Kidney (tissue), 14 donors: ENCODE data around the gene CRPPA. TPM values are rescaled to one million over a fixed set of nuclear protein-coding genes. Genes with fewer than 3 reads are reported as not detected.

Experiments
- DNase-seq, 5 donors: peaks; one replicate each; pipeline ENCODE4 v3.0.0-alpha.2; 2013 to 2020
- FAIRE-seq: peaks from 2 replicates; lab custom pipeline; 2012; peaks lifted over from hg19 to GRCh38; lab: Jason Lieb, UNC
- H3K27ac ChIP-seq, 2 donors: one replicate each; pipeline ENCODE4 v1.7.0; 2013; ENCODE audit warnings: low read depth in 2 of 2, low read length in 2 of 2, inconsistent platforms in 1 of 2
- H3K27me3 ChIP-seq: one replicate; pipeline ENCODE4 v1.7.1; 2013; ENCODE audit warnings: low read length, inconsistent platforms; ENCODE audit not compliant: control insufficient read depth, insufficient read depth
- H3K36me3 ChIP-seq, 3 donors: one replicate each; pipeline versions ENCODE4 v1.7.0 to v1.7.1; 2013; ENCODE audit warnings: low read length in 3 of 3, control low read depth in 1 of 3, inconsistent platforms in 1 of 3; ENCODE audit not compliant: insufficient read depth in 3 of 3, control insufficient read depth in 2 of 3
- H3K4me1 ChIP-seq, 3 donors: one replicate each; pipeline versions ENCODE4 v1.7.0 to v1.7.1; 2013; ENCODE audit warnings: low read length in 3 of 3, inconsistent platforms in 1 of 3, low read depth in 1 of 3; ENCODE audit not compliant: control insufficient read depth in 2 of 3, insufficient read depth in 2 of 3
- H3K4me3 ChIP-seq, 3 donors: one replicate each; pipeline versions ENCODE4 v1.7.0 to v1.8.1; 2013; ENCODE audit warnings: low read length in 3 of 3, control low read depth in 1 of 3, inconsistent platforms in 1 of 3
- H3K9ac ChIP-seq, 3 donors: one replicate each; pipeline versions ENCODE4 v1.7.0 to v1.7.1; 2013; ENCODE audit warnings: low read length in 3 of 3, control low read depth in 1 of 3, inconsistent platforms in 1 of 3
- H3K9me3 ChIP-seq, 3 donors: one replicate each; pipeline versions ENCODE4 v1.7.0 to v1.7.1; 2013; ENCODE audit warnings: low read length in 3 of 3, control low read depth in 1 of 3, inconsistent platforms in 1 of 3; ENCODE audit not compliant: control insufficient read depth in 2 of 3, insufficient read depth in 1 of 3
- intact Hi-C: fragments of 100-400 bp; cut with DNase I; formaldehyde crosslinking; loops from one replicate; pipeline ENCODE4 v1.11.1; 2022
- polyA plus RNA-seq: library from polyadenylated mRNA; stranded (reverse); fragments of 350-450 nt; fragmentation: Illumina TruSeq; extraction: RNeasy Lipid Tissue Mini Kit (QIAGEN cat#74804); gene quantifications from one replicate; pipeline ENCODE4 v1.2.3, GENCODE V29; 2014; ENCODE audit warnings: low read depth, low replicate concordance; ENCODE audit not compliant: insufficient read depth
- total RNA-seq: library from RNA; stranded (reverse); fragmentation: NEBNext Ultra II Directional; extraction: Animal tissue kit (Norgen Biotek cat#: 25700); gene quantifications from one replicate; pipeline ENCODE4 v1.2.1, GENCODE V29; 2021
- TF ChIP-seq, protein P1 (sequence below): IDR thresholded peaks from 3 replicates; pipeline ENCODE4 v1.5.1; 2012; ENCODE audit warnings: mild to moderate bottlenecking, moderate library complexity, borderline replicate concordance; ENCODE audit not compliant: insufficient read depth; ENCODE audit errors: extremely low read depth
- donor health status: control.
- donor health status: control.
- donor health status: control.
- donor health status: control.
- donor health status: control.
- donor health status: DM: yes; HTN: yes; CAD: no.
- donor health status: Normal renal cell carcinoma (clear cell type).

The CRPPA gene
- total and polyA plus RNA-seq, 2 donors from 2014 or later = 2.0 to 5.9 TPM

DNA sequence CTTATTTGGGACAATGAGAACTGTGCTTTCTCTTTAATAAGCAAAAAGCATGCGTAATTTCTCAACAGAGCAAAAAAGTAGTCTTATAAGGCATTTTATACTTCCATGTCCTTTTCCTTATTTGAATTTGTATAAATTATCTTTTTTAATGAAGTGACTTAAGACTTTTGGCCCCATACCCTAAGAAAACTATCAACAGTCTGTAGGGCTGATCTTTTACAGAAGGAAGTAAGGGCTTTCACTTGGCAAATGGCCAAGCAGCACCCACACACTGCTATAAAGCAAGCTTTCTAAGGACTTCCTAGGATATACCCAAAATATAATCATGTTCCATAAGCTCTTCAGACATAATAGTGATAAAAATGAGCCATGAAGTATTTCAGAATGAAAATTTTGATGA lies 3.4 kb downstream of the CRPPA start:
- no peaks in the 10 kb centered on the region for H3K36me3 ChIP-seq

DNA sequence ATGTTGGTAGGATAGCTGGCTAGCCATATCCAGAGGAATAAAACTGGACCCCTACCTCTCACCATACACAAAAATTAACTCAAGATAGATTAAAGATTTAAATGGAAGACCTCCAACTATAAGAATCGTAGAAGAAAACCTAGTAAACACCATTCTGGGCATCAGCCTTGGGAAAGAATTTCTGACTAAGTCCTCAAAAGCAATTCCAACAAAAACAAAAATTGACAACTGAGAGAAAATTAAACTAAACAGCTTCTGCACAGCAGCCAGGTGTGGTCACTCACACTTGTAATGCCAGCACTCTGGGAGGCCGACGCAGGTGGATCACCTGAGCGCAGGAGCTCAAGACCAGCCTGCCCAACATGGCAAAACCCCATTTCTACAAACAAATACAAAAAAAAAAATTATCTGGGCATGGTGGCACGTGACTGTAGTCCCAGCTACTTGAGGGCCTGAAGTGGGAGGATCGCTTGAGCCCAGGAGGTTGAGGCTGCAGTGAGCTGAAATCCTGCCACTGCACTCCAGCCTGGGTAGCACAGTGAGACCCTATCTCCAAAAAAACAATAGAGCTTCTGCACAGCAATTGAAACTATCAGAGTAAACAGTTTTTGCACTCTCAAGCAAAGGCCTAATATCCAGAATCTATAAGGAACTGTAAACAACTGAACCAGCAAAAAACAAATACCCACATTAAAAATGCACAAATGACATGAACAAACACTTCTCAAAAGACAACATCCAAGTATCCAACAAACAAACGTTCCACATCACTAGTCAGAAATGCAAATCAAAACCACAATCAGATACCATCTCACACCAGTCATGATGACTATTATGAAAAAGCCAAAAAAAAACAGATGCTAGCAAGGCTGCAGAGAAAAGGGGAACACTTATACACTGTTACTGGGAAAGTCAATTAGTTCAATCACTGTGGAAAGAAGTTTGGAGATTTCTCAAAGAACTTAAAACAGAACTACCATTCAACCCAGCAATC lies 4.8 kb downstream of the CRPPA start:
- Histone ChIP-seq H3K36me3 (no peaks in the 10 kb centered on the region), H3K9ac (no peak overlapping the region), H3K9me3 (no peaks in the 10 kb centered on the region), H3K4me1 (peaks cover 0 to 10% (median 7%) of the 10 kb centered on the region in 3 donors), H3K4me3 (no peak overlapping the region), H3K27me3 (no peaks in the 10 kb centered on the region), H3K27ac (no peak overlapping the region)
- FAIRE-seq = no peak
- DNase-seq = no peak
- intact Hi-C loops = no loop called here
- TF ChIP-seq, protein P1, sequence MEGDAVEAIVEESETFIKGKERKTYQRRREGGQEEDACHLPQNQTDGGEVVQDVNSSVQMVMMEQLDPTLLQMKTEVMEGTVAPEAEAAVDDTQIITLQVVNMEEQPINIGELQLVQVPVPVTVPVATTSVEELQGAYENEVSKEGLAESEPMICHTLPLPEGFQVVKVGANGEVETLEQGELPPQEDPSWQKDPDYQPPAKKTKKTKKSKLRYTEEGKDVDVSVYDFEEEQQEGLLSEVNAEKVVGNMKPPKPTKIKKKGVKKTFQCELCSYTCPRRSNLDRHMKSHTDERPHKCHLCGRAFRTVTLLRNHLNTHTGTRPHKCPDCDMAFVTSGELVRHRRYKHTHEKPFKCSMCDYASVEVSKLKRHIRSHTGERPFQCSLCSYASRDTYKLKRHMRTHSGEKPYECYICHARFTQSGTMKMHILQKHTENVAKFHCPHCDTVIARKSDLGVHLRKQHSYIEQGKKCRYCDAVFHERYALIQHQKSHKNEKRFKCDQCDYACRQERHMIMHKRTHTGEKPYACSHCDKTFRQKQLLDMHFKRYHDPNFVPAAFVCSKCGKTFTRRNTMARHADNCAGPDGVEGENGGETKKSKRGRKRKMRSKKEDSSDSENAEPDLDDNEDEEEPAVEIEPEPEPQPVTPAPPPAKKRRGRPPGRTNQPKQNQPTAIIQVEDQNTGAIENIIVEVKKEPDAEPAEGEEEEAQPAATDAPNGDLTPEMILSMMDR = no peak

More for the DNA sequence above, 3.4 kb downstream of the CRPPA start:
- intact Hi-C loops = no loop called here
- FAIRE-seq (no peak), DNase-seq (no peak)
- TF ChIP-seq, protein P1 = no peak
- H3K27me3 ChIP-seq = no peaks in the 10 kb centered on the region
- no peak overlapping the region for H3K4me3 ChIP-seq
- H3K27ac ChIP-seq = no peak overlapping the region
- H3K9me3 ChIP-seq = no peaks in the 10 kb centered on the region
- H3K4me1 ChIP-seq = peaks cover 5 to 16% (median 12%) of the 10 kb centered on the region in 3 donors
- H3K9ac ChIP-seq = no peak overlapping the region

DNA sequence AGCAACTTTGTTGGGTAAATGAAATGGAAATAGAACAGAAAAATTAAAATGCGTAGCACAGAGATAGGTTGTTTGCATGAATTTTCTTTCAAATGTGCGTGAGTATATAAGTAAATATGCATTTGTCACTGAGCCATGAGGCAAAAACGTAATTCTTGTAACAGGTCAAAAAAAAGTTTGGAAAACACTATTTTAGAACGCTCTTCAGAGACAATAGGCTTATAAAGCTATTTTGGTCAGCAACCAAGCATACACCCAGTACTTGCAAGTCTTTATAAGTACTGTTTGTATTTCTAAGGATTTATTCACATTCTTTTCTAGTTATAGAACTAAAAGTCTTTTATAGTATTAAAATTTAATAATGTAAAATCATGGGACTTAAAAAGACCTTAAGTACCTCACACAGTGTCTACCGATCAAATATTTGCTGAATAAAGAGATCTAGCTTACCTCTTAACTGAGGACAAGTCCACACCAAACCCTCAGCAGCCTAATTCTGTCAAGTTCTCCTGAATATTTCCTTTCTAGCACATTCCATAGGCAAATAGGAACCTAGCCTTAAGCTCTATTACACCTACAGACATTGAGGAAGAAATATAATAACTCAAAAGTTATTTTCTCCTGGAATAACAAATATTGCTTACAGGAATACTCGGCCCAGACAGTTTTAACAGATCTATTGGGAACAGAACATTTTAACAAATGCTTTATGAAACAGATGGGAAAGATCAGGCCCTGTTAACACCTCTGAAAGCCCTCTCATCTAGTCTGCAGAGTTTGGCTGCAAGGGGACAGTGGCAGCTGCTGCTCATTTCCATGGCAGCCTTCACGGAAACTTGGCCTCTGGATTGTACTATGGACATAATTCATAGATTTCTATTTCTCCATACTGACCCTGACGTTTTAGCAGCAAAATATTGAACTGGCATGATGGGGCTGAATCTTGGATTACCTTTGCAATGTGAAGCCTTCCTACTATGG lies 8.8 kb downstream of the CRPPA start:
- peak in 2 of 5 donors; percentile 14 to 55 for DNase-seq
- no peaks in the 10 kb centered on the region for H3K4me1 ChIP-seq
- H3K9me3 ChIP-seq = no peaks in the 10 kb centered on the region
- intact Hi-C loops = no loop called here
- no peak overlapping the region for H3K4me3 ChIP-seq
- no peaks in the 10 kb centered on the region for H3K36me3 ChIP-seq
- TF ChIP-seq, protein P1 = no peak
- FAIRE-seq = no peak
- no peak overlapping the region for H3K9ac ChIP-seq
- H3K27ac ChIP-seq = no peak overlapping the region
- no peaks in the 10 kb centered on the region for H3K27me3 ChIP-seq
